H9 (cell line): ENCODE measurements around the gene FAM229B. TPM values are rescaled to one million over a fixed set of nuclear protein-coding genes. Genes with fewer than 3 reads are reported as not detected.

Experiments
- DNase-seq: peaks from one replicate; pipeline ENCODE4 v3.0.0-alpha.2; 2017
- H2AFZ ChIP-seq: one replicate; pipeline ENCODE4 v1.6.1; 2013; ENCODE audit warnings: mild to moderate bottlenecking, low read length, control low read depth, moderate library complexity
- H2AK5ac ChIP-seq: 2 replicates; pipeline ENCODE4 v1.6.1; 2013; ENCODE audit warnings: low read length, control low read depth, mixed read lengths; ENCODE audit not compliant: insufficient read length
- H2BK120ac ChIP-seq: one replicate; pipeline ENCODE4 v1.6.1; 2013; ENCODE audit warnings: low read depth, mild to moderate bottlenecking, low read length, control low read depth, inconsistent platforms; ENCODE audit not compliant: poor library complexity, severe bottlenecking
- H2BK12ac ChIP-seq: 2 replicates; pipeline ENCODE4 v1.6.1; 2013; ENCODE audit warnings: low read length, control low read depth, mixed read lengths, low read depth; ENCODE audit not compliant: insufficient read length
- H2BK15ac ChIP-seq: 2 replicates; pipeline ENCODE4 v1.6.1; 2013; ENCODE audit warnings: low read depth, low read length, control low read depth
- H2BK20ac ChIP-seq: one replicate; pipeline ENCODE4 v1.6.1; 2013; ENCODE audit warnings: low read depth, mild to moderate bottlenecking, low read length, control low read depth, inconsistent platforms; ENCODE audit not compliant: poor library complexity, severe bottlenecking
- H2BK5ac ChIP-seq: 2 replicates; pipeline ENCODE4 v1.6.1; 2013; ENCODE audit warnings: low read length, control low read depth, mixed read lengths; ENCODE audit not compliant: insufficient read length
- H3K14ac ChIP-seq: 2 replicates; pipeline ENCODE4 v1.6.1; 2013; ENCODE audit warnings: low read length, control low read depth; ENCODE audit not compliant: insufficient read depth
- H3K18ac ChIP-seq: 2 replicates; pipeline ENCODE4 v1.6.1; 2013; ENCODE audit warnings: low read depth, mild to moderate bottlenecking, mixed read lengths, low read length, control low read depth; ENCODE audit not compliant: insufficient read length
- H3K23ac ChIP-seq: 2 replicates; pipeline ENCODE4 v1.6.1; 2013; ENCODE audit warnings: low read length, control low read depth, mixed read lengths, low read depth; ENCODE audit not compliant: insufficient read length
- H3K23me2 ChIP-seq: 2 replicates; pipeline ENCODE4 v1.6.1; 2013; ENCODE audit warnings: low read depth, mild to moderate bottlenecking, mixed read lengths, low read length, control low read depth; ENCODE audit not compliant: insufficient read length, poor library complexity, severe bottlenecking
- H3K27ac ChIP-seq: 2 replicates; pipeline ENCODE4 v1.5.1; 2013; ENCODE audit warnings: low read length, control low read depth, mixed read lengths, low read depth; ENCODE audit not compliant: insufficient read length
- H3K27me3 ChIP-seq: 2 replicates; pipeline ENCODE4 v1.6.1; 2013; ENCODE audit warnings: low read length, control low read depth, inconsistent platforms; ENCODE audit not compliant: insufficient read depth
- H3K4ac ChIP-seq: 2 replicates; pipeline ENCODE4 v1.6.1; 2013; ENCODE audit warnings: low read depth, mild to moderate bottlenecking, control low read depth, inconsistent platforms, low read length, moderate library complexity
- H3K4me1 ChIP-seq: 2 replicates; pipeline ENCODE4 v1.6.1; 2013; ENCODE audit warnings: low read length, control low read depth, inconsistent platforms; ENCODE audit not compliant: insufficient read depth
- H3K4me2 ChIP-seq: 2 replicates; pipeline ENCODE4 v1.6.1; 2013; ENCODE audit warnings: low read length, control low read depth, mixed read lengths; ENCODE audit not compliant: insufficient read length, insufficient read depth
- H3K56ac ChIP-seq: 2 replicates; pipeline ENCODE4 v1.6.1; 2013; ENCODE audit warnings: low read depth, mild to moderate bottlenecking, mixed read lengths, low read length, control low read depth; ENCODE audit not compliant: insufficient read length
- H3K79me1 ChIP-seq: 2 replicates; pipeline ENCODE4 v1.6.1; 2013; ENCODE audit warnings: low read depth, mild to moderate bottlenecking, moderate library complexity, low read length, control low read depth, inconsistent platforms; ENCODE audit not compliant: insufficient read depth, poor library complexity, severe bottlenecking
- H3K79me2 ChIP-seq: 2 replicates; pipeline ENCODE4 v1.6.1; 2013; ENCODE audit warnings: low read length, control low read depth, inconsistent platforms; ENCODE audit not compliant: insufficient read depth
- H3K9ac ChIP-seq: 2 replicates; pipeline ENCODE4 v1.6.1; 2013; ENCODE audit warnings: low read length, control low read depth, mixed read lengths; ENCODE audit not compliant: insufficient read length; ENCODE audit errors: extremely low read depth
- H3K9me3 ChIP-seq: one replicate; pipeline ENCODE4 v1.6.1; 2013; ENCODE audit warnings: low read depth, low read length, inconsistent platforms; ENCODE audit not compliant: control insufficient read depth
- H3T11ph ChIP-seq: one replicate; pipeline ENCODE4 v1.6.1; 2013; ENCODE audit warnings: mild to moderate bottlenecking, low read length, control low read depth, inconsistent platforms
- H4K20me1 ChIP-seq: one replicate; pipeline ENCODE4 v1.6.1; 2013; ENCODE audit not compliant: control insufficient read depth, insufficient read length, insufficient read depth
- H4K5ac ChIP-seq: 2 replicates; pipeline ENCODE4 v1.6.1; 2013; ENCODE audit warnings: low read depth, mild to moderate bottlenecking, mixed read lengths, low read length, control low read depth; ENCODE audit not compliant: insufficient read length
- H4K8ac ChIP-seq: replicated peaks from 2 replicates; pipeline ENCODE4 v1.6.1; 2013; ENCODE audit warnings: low read length, control low read depth, mixed read lengths, low read depth; ENCODE audit not compliant: insufficient read length
- H4K91ac ChIP-seq: 2 replicates; pipeline ENCODE4 v1.6.1; 2013; ENCODE audit warnings: low read depth, mild to moderate bottlenecking, moderate library complexity, mixed read lengths, low read length, control low read depth; ENCODE audit not compliant: insufficient read length
- H3K27ac Mint-ChIP-seq, 3 experiments: 2 replicates in 2 of 3; 3 replicates in 1 of 3; pipeline ENCODE4 v1.8.0; 2020 to 2021; ENCODE audit warnings: mixed read lengths in 3 of 3, mild to moderate bottlenecking in 1 of 3, moderate library complexity in 1 of 3
- H3K27me3 Mint-ChIP-seq: 2 replicates; pipeline ENCODE4 v1.8.0; 2021; ENCODE audit warnings: low read depth, mild to moderate bottlenecking, moderate library complexity, mixed read lengths
- H3K36me3 Mint-ChIP-seq, 3 experiments: 2 replicates in 2 of 3; 3 replicates in 1 of 3; pipeline ENCODE4 v1.8.0; 2020 to 2021; ENCODE audit warnings: low read depth in 3 of 3, mixed read lengths in 3 of 3; ENCODE audit not compliant: insufficient read depth in 1 of 3
- H3K4me1 Mint-ChIP-seq, 2 experiments: 2 replicates each; pipeline ENCODE4 v1.8.0; 2020; ENCODE audit warnings: mixed read lengths in 2 of 2
- H3K4me3 Mint-ChIP-seq, 2 experiments: 2 replicates in 1 of 2; 3 replicates in 1 of 2; pipeline ENCODE4 v1.8.0; 2020 to 2021; ENCODE audit warnings: mild to moderate bottlenecking in 2 of 2, mixed read lengths in 2 of 2, moderate library complexity in 1 of 2
- H3K9me3 Mint-ChIP-seq, 2 experiments: 2 replicates in 1 of 2; 3 replicates in 1 of 2; pipeline ENCODE4 v1.8.0; 2020; ENCODE audit warnings: mild to moderate bottlenecking in 2 of 2, mixed read lengths in 2 of 2, moderate library complexity in 1 of 2
- CTCF ChIP-seq: fragments of 200-600 bp; sonication (generic); conservative IDR thresholded peaks from 3 replicates; pipeline ENCODE4 v1.8.0; 2021; ENCODE audit warnings: antibody characterized with exemption, mild to moderate bottlenecking
- WGBS: extraction: QIAGEN DNeasy Blood & Tissue Kit; methylation state at CpG from one replicate; pipeline ENCODE4 v1.1.7; 2013; ENCODE audit warnings: missing lambda C conversion rate, low lambda C conversion rate, mixed read lengths; ENCODE audit not compliant: insufficient read length; ENCODE audit errors: extremely low coverage; 5-methylcytosine and 5-hydroxymethylcytosine counted together
- total RNA-seq: library from RNA; stranded (reverse); gene quantifications from 2 replicates; pipeline ENCODE4 v1.2.1, GENCODE V29; 2021

The FAM229B gene
- total RNA-seq, 1 experiment from 2014 or later = 8.2 TPM

DNA sequence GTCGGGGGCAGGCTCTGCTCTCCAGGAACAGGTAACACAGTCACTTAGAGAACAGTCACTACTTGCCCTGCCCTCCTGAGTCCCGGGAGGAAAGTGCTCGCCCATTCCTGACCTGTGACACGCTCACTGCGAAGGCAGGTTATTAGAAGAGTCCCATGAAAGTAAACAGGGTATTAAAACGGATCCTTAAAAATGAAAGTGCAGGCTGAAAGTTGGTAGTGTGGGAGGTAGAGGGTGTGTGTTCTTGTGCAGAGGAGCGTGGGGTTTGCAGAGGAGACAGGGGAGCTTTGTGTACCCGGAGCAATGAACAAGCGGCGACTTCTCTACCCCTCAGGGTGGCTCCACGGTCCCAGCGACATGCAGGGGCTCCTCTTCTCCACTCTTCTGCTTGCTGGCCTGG lies 33.4 kb upstream of the FAM229B start, which contains the start of gene CCN6:
TSS of gene CCN6 (plus strand) at position 104 of the 400 bp plus-strand sequence. CDS start at position 358, 254 bp downstream.
- no peak within 1 kb of the TSS for H3K23ac ChIP-seq
- 0 out of 2 replicates have a peak, but pooled peaks cover 1% of the 10 kb centered on the region for H3K27me3 Mint-ChIP-seq
- no CpG with 5 or more reads among the region's 12 CpGs for WGBS
- H3K79me1 ChIP-seq = no peaks in the 10 kb centered on the region
- no peaks in the 10 kb centered on the region for H4K20me1 ChIP-seq
- H3K4ac ChIP-seq = no peak within 1 kb of the TSS
- H3K4me3 Mint-ChIP-seq = no peak within 1 kb of the TSS
- H3K14ac ChIP-seq = no peak within 1 kb of the TSS
- no peak within 1 kb of the TSS for H2BK12ac ChIP-seq
- no peak within 1 kb of the TSS for H2AFZ ChIP-seq
- H3K23me2 ChIP-seq = peaks cover 2% of the 10 kb centered on the region
- H3K79me2 ChIP-seq = no peaks in the 10 kb centered on the region
- no peak within 1 kb of the TSS for H2AK5ac ChIP-seq
- no peak within 1 kb of the TSS for H2BK20ac ChIP-seq
- H3K36me3 Mint-ChIP-seq = no peaks in the 10 kb centered on the region
- no peak within 1 kb of the TSS for H4K8ac ChIP-seq
- H2BK15ac ChIP-seq = no peak within 1 kb of the TSS
- H3K4me2 ChIP-seq = no peak within 1 kb of the TSS
- no peaks in the 10 kb centered on the region for H3K4me1 Mint-ChIP-seq
- no peaks in the 10 kb centered on the region for H3K9me3 ChIP-seq
- H3K4me1 ChIP-seq = no peaks in the 10 kb centered on the region
- no peak within 1 kb of the TSS for H3K27ac ChIP-seq
- H2BK5ac ChIP-seq = no peak within 1 kb of the TSS
- DNase-seq = no peak
- H3K18ac ChIP-seq = no peak within 1 kb of the TSS
- H2BK120ac ChIP-seq = no peak within 1 kb of the TSS
- TF ChIP-seq CTCF = no peak
- H4K91ac ChIP-seq = no peak within 1 kb of the TSS
- no peak within 1 kb of the TSS for H3K56ac ChIP-seq
- no peak within 1 kb of the TSS for H3T11ph ChIP-seq
- no peaks in the 10 kb centered on the region for H3K9me3 Mint-ChIP-seq
- no peak within 1 kb of the TSS; a peak in 1 of 7 replicates for H3K27ac Mint-ChIP-seq
- H3K27me3 ChIP-seq = no peaks in the 10 kb centered on the region
- H4K5ac ChIP-seq = no peak within 1 kb of the TSS
- no peak within 1 kb of the TSS for H3K9ac ChIP-seq
